Measurements from ENCODE around the gene CREB1. TPM values are rescaled to one million over a fixed set of nuclear protein-coding genes. Genes with fewer than 3 reads are reported as not detected.

CREB1 gene
- total and polyA plus RNA-seq, 9 of the 15 experiments (the other 6 are each of a cell fraction or from before 2014, with no cell fraction given) = 8.9 to 51.3 (median 19.5) TPM

GRCh38 chr2:207632575-207633493 is 103.1 kb downstream of the CREB1 start (continued):
- TF ChIP-seq AFF1 (IDR thresholded peaks at IDR 0.05; ENCODE audit: low read depth in 1 of 2, partially characterized antibody in 2 of 2) = peak in 1 of 2 experiments; percentile 29
- peak; percentile 38; the same call in 1 of the 2 replicates for TF ChIP-seq TEAD4 (IDR thresholded peaks at IDR 0.05; ENCODE audit: low read length)
- TF ChIP-seq TEAD4 (CRISPR knock-in tag; IDR thresholded peaks at IDR 0.05; ENCODE audit: borderline replicate concordance) = no peak
- TF ChIP-seq E4F1 (CRISPR knock-in tag; IDR thresholded peaks at IDR 0.05; ENCODE audit: borderline replicate concordance) = no peak
- TF ChIP-seq ZNF740 (CRISPR knock-in tag; IDR thresholded peaks at IDR 0.05) = no peak
- TF ChIP-seq ZNF740 (tag; IDR thresholded peaks at IDR 0.05) = no peak
- TF ChIP-seq ZNF24 (IDR thresholded peaks at IDR 0.05) = no peak; the same call in 1 of the 2 replicates
- no peak for TF ChIP-seq ARHGAP35 (IDR thresholded peaks at IDR 0.05; ENCODE audit: partially characterized antibody)
- no peak for TF ChIP-seq ZBTB26 (CRISPR knock-in tag; IDR thresholded peaks at IDR 0.05)
- no peak for TF ChIP-seq SMAD1 (IDR thresholded peaks at IDR 0.05; ENCODE audit: low read depth, low read length, partially characterized antibody)
- peak; percentile 52; the same call in 1 of the 2 replicates for TF ChIP-seq C11orf30 (IDR thresholded peaks at IDR 0.05; ENCODE audit: low read depth)
- TF ChIP-seq CREB1 (IDR thresholded peaks at IDR 0.05) = no peak
- TF ChIP-seq CREB1 (CRISPR knock-in tag; IDR thresholded peaks at IDR 0.05) = no peak
- peak; percentile 98 for TF ChIP-seq MEIS2 (IDR thresholded peaks at IDR 0.05; ENCODE audit: partially characterized antibody)
- TF ChIP-seq FIP1L1 (IDR thresholded peaks at IDR 0.05; ENCODE audit: low read depth, low read length, poor library complexity, severe bottlenecking) = no peak
- TF ChIP-seq FOS (IDR thresholded peaks at IDR 0.05; ENCODE audit: extremely low read depth, insufficient read length) = no peak
- peak; percentile 76 to 81 for TF ChIP-seq TRIM24 (IDR thresholded peaks at IDR 0.05)

All from K562 (cell line).